ENCODE results near the gene DLG2.
A peak's percentile ranks its signal among the peaks of the same experiment; 100 is the strongest.

The DLG2 gene

GRCh38 chr11:85195934-85196333, 431.2 kb downstream of the DLG2 start:
- no peak for TF ChIP-seq CTCF (IDR thresholded peaks at IDR 0.05; ENCODE audit: insufficient read depth, low read depth, low read length, missing control alignments)
- no peak for DNase-seq (ENCODE audit: low read depth)
- no peak overlapping the region for H3K4me3 ChIP-seq (ENCODE audit: low read length)

- DNase-seq (ENCODE audit: low read depth) = no peak
- no peak for TF ChIP-seq CTCF (IDR thresholded peaks at IDR 0.05; ENCODE audit: insufficient read depth, low read depth, low read length, missing control alignments)
- H3K4me3 ChIP-seq (ENCODE audit: low read length) = no peak overlapping the region
These were observed 439.2 kb downstream of the DLG2 start for GRCh38 chr11:85187992-85188391.

- H3K4me3 ChIP-seq (ENCODE audit: low read length) = no peak overlapping the region
- TF ChIP-seq CTCF (IDR thresholded peaks at IDR 0.05; ENCODE audit: insufficient read depth, low read depth, low read length, missing control alignments) = no peak
- no peak for DNase-seq (ENCODE audit: low read depth)
These were observed 442.4 kb downstream of the DLG2 start for GRCh38 chr11:85184721-85185120.

- peak; percentile 49 for DNase-seq (ENCODE audit: low read depth)
- peak; percentile 58 for TF ChIP-seq CTCF (IDR thresholded peaks at IDR 0.05; ENCODE audit: insufficient read depth, low read depth, low read length, missing control alignments)
- no peak overlapping the region for H3K4me3 ChIP-seq (ENCODE audit: low read length)
These were observed 444.4 kb downstream of the DLG2 start for GRCh38 chr11:85182441-85183387.

- no peak overlapping the region for H3K4me3 ChIP-seq (ENCODE audit: low read length)
- no peak for TF ChIP-seq CTCF (IDR thresholded peaks at IDR 0.05; ENCODE audit: insufficient read depth, low read depth, low read length, missing control alignments)
- DNase-seq (ENCODE audit: low read depth) = no peak
These were observed 446.6 kb downstream of the DLG2 start for GRCh38 chr11:85180528-85180927.

- no peak for DNase-seq (ENCODE audit: low read depth)
- no peak for TF ChIP-seq CTCF (IDR thresholded peaks at IDR 0.05; ENCODE audit: insufficient read depth, low read depth, low read length, missing control alignments)
These were observed 455.4 kb downstream of the DLG2 start for GRCh38 chr11:85171648-85172257.

More at GRCh38 chr11:85171648-85172257, 455.4 kb downstream of the DLG2 start:
- no peak overlapping the region for H3K4me3 ChIP-seq (ENCODE audit: low read length)

All from epithelial cell of esophagus (primary cell).